ENCODE results near the gene SYTL4. TPM values are rescaled to one million over a fixed set of nuclear protein-coding genes. Genes with fewer than 3 reads are reported as not detected.

SYTL4 gene
- total RNA-seq, 6 experiments from 2014 or later = 5.5 to 9.2 (median 6.2) TPM

GRCh38 chrX:100721328-100721727 is 10.6 kb downstream of the SYTL4 start:
- H3K9me3 Mint-ChIP-seq = no peaks in the 10 kb centered on the region
- H3K27me3 Mint-ChIP-seq (ENCODE audit: insufficient read depth) = peaks cover 1% of the 10 kb centered on the region; the same call in 1 of the 2 replicates
- H3K27ac Mint-ChIP-seq = no peak overlapping the region
- TF ChIP-seq, protein P1, sequence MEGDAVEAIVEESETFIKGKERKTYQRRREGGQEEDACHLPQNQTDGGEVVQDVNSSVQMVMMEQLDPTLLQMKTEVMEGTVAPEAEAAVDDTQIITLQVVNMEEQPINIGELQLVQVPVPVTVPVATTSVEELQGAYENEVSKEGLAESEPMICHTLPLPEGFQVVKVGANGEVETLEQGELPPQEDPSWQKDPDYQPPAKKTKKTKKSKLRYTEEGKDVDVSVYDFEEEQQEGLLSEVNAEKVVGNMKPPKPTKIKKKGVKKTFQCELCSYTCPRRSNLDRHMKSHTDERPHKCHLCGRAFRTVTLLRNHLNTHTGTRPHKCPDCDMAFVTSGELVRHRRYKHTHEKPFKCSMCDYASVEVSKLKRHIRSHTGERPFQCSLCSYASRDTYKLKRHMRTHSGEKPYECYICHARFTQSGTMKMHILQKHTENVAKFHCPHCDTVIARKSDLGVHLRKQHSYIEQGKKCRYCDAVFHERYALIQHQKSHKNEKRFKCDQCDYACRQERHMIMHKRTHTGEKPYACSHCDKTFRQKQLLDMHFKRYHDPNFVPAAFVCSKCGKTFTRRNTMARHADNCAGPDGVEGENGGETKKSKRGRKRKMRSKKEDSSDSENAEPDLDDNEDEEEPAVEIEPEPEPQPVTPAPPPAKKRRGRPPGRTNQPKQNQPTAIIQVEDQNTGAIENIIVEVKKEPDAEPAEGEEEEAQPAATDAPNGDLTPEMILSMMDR (IDR thresholded peaks at IDR 0.05) = no peak
- no peak for DNase-seq
- peaks cover 10% of the 10 kb centered on the region for H3K4me1 Mint-ChIP-seq (ENCODE audit: low read depth)
- no peak overlapping the region for H3K4me3 Mint-ChIP-seq
- no peaks in the 10 kb centered on the region for H3K36me3 Mint-ChIP-seq (ENCODE audit: low read depth)

DNA sequence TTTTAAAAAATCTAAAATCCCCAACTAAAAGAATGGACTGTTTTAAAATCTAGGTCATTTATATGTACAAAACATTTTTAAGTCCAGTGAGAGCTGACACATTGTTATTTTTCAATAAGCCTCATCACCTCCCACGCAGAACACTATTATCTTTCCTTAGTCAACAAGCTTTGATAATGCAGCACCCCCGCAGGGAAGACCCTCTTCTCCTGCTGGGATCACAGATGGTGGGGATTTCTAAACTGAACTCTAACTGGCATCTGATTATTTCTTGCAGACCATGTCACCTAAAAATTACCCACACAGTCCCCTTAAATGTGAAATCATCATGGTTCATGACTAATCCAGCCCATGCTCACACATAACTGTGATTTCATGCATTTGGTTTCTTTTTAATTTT is 11.6 kb downstream of the SYTL4 start:
- TF ChIP-seq, protein P1 (IDR thresholded peaks at IDR 0.05) = no peak
- no peak for DNase-seq
- H3K4me1 Mint-ChIP-seq (ENCODE audit: low read depth) = peaks cover 10% of the 10 kb centered on the region
- H3K9me3 Mint-ChIP-seq = no peaks in the 10 kb centered on the region
- H3K27me3 Mint-ChIP-seq (ENCODE audit: insufficient read depth) = peaks cover 1% of the 10 kb centered on the region; the same call in 1 of the 2 replicates
- H3K36me3 Mint-ChIP-seq (ENCODE audit: low read depth) = no peaks in the 10 kb centered on the region
- H3K27ac Mint-ChIP-seq = no peak overlapping the region
- no peak overlapping the region for H3K4me3 Mint-ChIP-seq

DNA sequence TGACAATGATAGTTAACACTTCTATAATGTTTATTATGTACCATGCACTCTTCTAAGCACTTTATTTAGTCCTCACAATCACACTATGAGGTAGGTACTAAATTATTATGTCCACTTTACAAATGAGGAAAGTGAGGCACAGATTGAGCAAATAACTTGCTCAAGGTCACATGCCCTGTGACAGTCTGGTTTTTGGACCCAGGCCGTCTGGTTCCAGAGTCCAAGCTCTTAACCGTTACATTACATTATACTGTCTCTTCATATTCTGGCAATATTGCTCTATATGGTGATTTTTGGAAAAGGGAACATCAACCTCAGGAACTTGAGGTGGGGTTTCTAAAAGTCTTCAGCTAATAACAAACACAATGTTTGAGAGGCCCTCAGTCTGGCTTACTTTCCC is 12.8 kb downstream of the SYTL4 start:
- TF ChIP-seq, protein P1 (IDR thresholded peaks at IDR 0.05) = no peak
- peaks cover 10% of the 10 kb centered on the region for H3K4me1 Mint-ChIP-seq (ENCODE audit: low read depth)
- H3K27ac Mint-ChIP-seq = no peak overlapping the region
- no peaks in the 10 kb centered on the region for H3K36me3 Mint-ChIP-seq (ENCODE audit: low read depth)
- H3K27me3 Mint-ChIP-seq (ENCODE audit: insufficient read depth) = peaks cover 1% of the 10 kb centered on the region; the same call in 1 of the 2 replicates
- DNase-seq = no peak
- no peak overlapping the region for H3K4me3 Mint-ChIP-seq
- no peaks in the 10 kb centered on the region for H3K9me3 Mint-ChIP-seq

DNA sequence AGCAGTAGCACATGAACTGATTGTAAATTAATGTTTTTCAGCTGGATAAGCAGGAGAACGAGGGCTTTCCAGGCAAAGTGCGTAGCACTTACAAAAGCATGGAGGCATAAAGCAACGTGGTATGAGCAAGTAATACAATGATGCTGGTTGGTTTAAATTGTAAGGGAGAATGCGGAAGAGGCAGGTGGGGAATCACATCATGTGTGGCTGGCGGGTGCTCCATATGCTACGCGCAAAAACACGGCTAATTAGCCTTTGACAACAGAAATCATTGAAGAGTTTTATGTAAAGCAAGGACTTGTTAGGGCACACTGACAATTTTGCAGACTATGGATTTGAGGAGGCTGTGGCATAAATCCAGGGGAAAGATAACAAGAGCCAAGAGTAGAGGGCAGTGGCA is 14.6 kb downstream of the SYTL4 start:
- DNase-seq = no peak
- no peaks in the 10 kb centered on the region for H3K9me3 Mint-ChIP-seq
- peaks cover 1% of the 10 kb centered on the region; the same call in 1 of the 2 replicates for H3K27me3 Mint-ChIP-seq (ENCODE audit: insufficient read depth)

DNA sequence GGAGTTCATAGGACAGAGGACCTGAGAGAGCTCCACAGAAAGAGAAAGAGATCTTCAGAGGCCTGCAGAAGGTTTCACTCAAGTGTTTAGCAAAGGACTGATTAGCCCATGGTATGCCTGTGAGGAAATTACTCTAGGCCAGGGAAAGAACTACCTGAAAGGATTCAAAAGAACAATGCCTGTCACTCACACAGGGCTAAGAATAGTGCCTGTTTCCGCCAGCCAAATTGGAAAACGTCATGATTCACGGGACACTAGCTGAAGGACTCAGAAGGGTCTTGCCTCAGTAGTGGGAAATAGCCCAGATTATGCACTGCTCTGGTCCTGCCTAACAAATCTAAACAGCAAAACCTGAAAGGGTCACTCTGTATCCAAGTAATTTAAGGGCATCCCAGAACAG is 21.1 kb downstream of the SYTL4 start:
- no peak overlapping the region for H3K27ac Mint-ChIP-seq
- H3K4me3 Mint-ChIP-seq = no peak overlapping the region
- H3K9me3 Mint-ChIP-seq = no peaks in the 10 kb centered on the region
- H3K36me3 Mint-ChIP-seq (ENCODE audit: low read depth) = no peaks in the 10 kb centered on the region
- H3K27me3 Mint-ChIP-seq (ENCODE audit: insufficient read depth) = no peaks in the 10 kb centered on the region
- no peak for DNase-seq
- H3K4me1 Mint-ChIP-seq (ENCODE audit: low read depth) = no peaks in the 10 kb centered on the region
- TF ChIP-seq, protein P1 (IDR thresholded peaks at IDR 0.05) = no peak

More for the DNA sequence above, 14.6 kb downstream of the SYTL4 start:
- Mint-ChIP-seq H3K27ac (no peak overlapping the region), H3K4me1 (ENCODE audit: low read depth) (peaks cover 10% of the 10 kb centered on the region), H3K4me3 (no peak overlapping the region), H3K36me3 (ENCODE audit: low read depth) (no peaks in the 10 kb centered on the region)
- TF ChIP-seq, protein P1 (IDR thresholded peaks at IDR 0.05) = no peak
